Lower leg skin (tissue), 3 donors: Measurements from ENCODE around the gene DENND1A.

Source experiments
- CTCF ChIP-seq, 3 donors: fragments of 450-650 bp; IDR thresholded peaks; one replicate each; pipeline ENCODE4 v1.5.1; 2016; ENCODE audit warnings: antibody characterized with exemption in 3 of 3, mild to moderate bottlenecking in 3 of 3, moderate library complexity in 2 of 3
- POLR2A ChIP-seq, 2 donors: fragments of 450-650 bp; IDR thresholded peaks; one replicate each; pipeline ENCODE4 v1.6.1; 2016 to 2017; ENCODE audit warnings: antibody characterized with exemption in 2 of 2, mild to moderate bottlenecking in 1 of 2, moderate library complexity in 1 of 2

DNA sequence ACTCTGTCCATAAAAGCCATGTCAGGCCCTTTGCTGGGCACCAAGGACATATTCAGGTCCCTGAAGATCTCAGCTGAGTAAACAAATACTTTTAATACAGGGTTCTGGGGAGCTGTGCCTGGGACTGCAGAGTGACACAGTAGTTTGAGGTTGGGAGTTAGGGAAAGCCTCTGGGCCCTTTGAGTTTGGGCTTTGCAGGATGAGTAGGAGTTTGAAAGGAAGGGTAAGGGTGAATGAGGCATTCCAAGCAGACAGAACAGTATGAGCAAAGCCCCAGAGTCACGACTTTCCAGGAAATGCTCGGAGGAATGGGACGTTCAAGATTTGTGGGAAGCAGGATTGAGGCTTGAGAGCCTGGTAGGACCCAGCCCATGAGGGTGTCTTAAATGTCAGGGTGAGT lies 560.6 kb downstream of the DENND1A start:
- TF ChIP-seq CTCF (IDR thresholded peaks at IDR 0.05) (no peak), POLR2A (IDR thresholded peaks at IDR 0.05) (no peak)
